ENCODE results near the gene LY6G5C. TPM values are rescaled to one million over a fixed set of nuclear protein-coding genes. Genes with fewer than 3 reads are reported as not detected.
A peak's percentile ranks its signal among the peaks of the same experiment; 100 is the strongest.

LY6G5C gene
- total and polyA plus RNA-seq, 2 of the 13 experiments (the other 11 are each of a cell fraction or from before 2014, with no cell fraction given) = 0.33 to 0.55 TPM

DNA sequence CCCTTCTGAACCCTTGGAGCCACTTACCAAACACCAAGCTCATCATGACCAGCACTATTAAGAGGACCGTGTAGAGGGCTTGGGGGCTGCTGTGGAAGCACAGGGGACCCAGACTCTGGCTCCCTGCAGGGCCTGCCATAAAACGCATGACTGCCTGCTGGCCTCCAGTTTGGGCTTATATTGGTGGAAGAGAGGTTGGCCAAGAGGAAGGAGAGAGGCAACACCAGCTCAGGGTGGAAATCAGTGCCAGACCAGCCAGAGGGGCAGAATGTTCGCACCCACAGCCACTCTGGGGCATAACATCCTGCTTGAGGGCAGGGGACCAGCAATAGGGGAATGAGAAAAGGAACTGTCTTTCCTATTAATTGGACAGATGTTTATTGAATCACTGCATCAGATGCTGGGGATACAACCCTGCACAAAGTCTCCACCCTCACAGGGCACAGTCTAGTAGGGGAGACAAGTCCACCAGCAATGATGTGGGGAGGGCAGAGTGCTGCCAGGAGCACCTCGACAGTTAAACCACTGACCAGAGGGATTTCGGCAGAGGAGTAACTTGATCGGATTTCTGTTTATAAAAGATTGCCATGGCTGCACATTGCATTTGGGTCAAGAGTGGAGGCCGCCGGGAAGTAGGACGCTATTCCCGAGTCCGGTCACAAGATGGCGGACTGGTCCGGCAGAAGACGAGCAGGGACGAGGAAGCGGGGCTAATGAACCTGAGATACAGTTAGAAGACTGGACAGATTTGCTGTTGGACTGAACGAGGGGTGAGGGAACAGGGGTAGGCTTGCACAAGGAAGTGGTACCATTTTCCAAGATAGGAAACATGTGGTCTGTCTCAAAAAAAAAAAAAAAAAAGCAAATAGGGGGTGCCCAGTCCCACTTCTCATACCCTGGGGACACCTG, at the start of gene LY6G5C (continued):
- peak; percentile 62; the same call in 1 of the 2 replicates for TF ChIP-seq GATAD2A (CRISPR knock-in tag; IDR thresholded peaks at IDR 0.05)
- TF ChIP-seq ZNF335 (CRISPR knock-in tag; IDR thresholded peaks at IDR 0.05) = peak; percentile 96
- TF ChIP-seq, protein P1, sequence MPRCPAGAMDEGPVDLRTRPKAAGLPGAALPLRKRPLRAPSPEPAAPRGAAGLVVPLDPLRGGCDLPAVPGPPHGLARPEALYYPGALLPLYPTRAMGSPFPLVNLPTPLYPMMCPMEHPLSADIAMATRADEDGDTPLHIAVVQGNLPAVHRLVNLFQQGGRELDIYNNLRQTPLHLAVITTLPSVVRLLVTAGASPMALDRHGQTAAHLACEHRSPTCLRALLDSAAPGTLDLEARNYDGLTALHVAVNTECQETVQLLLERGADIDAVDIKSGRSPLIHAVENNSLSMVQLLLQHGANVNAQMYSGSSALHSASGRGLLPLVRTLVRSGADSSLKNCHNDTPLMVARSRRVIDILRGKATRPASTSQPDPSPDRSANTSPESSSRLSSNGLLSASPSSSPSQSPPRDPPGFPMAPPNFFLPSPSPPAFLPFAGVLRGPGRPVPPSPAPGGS (CRISPR knock-in tag; IDR thresholded peaks at IDR 0.05) = peak; percentile 70; the same call in 1 of the 2 replicates
- TF ChIP-seq, protein P2, sequence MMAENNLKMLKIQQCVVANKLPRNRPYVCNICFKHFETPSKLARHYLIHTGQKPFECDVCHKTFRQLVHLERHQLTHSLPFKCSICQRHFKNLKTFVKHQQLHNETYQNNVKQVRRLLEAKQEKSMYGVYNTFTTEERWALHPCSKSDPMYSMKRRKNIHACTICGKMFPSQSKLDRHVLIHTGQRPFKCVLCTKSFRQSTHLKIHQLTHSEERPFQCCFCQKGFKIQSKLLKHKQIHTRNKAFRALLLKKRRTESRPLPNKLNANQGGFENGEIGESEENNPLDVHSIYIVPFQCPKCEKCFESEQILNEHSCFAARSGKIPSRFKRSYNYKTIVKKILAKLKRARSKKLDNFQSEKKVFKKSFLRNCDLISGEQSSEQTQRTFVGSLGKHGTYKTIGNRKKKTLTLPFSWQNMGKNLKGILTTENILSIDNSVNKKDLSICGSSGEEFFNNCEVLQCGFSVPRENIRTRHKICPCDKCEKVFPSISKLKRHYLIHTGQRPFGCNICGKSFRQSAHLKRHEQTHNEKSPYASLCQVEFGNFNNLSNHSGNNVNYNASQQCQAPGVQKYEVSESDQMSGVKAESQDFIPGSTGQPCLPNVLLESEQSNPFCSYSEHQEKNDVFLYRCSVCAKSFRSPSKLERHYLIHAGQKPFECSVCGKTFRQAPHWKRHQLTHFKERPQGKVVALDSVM (CRISPR knock-in tag; IDR thresholded peaks at IDR 0.05) = no peak
- TF ChIP-seq ZNF296 (CRISPR knock-in tag; conservative IDR thresholded peaks at IDR 0.05) = no peak
- TF ChIP-seq, protein P3, sequence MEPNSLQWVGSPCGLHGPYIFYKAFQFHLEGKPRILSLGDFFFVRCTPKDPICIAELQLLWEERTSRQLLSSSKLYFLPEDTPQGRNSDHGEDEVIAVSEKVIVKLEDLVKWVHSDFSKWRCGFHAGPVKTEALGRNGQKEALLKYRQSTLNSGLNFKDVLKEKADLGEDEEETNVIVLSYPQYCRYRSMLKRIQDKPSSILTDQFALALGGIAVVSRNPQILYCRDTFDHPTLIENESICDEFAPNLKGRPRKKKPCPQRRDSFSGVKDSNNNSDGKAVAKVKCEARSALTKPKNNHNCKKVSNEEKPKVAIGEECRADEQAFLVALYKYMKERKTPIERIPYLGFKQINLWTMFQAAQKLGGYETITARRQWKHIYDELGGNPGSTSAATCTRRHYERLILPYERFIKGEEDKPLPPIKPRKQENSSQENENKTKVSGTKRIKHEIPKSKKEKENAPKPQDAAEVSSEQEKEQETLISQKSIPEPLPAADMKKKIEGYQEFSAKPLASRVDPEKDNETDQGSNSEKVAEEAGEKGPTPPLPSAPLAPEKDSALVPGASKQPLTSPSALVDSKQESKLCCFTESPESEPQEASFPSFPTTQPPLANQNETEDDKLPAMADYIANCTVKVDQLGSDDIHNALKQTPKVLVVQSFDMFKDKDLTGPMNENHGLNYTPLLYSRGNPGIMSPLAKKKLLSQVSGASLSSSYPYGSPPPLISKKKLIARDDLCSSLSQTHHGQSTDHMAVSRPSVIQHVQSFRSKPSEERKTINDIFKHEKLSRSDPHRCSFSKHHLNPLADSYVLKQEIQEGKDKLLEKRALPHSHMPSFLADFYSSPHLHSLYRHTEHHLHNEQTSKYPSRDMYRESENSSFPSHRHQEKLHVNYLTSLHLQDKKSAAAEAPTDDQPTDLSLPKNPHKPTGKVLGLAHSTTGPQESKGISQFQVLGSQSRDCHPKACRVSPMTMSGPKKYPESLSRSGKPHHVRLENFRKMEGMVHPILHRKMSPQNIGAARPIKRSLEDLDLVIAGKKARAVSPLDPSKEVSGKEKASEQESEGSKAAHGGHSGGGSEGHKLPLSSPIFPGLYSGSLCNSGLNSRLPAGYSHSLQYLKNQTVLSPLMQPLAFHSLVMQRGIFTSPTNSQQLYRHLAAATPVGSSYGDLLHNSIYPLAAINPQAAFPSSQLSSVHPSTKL (CRISPR knock-in tag; IDR thresholded peaks at IDR 0.05) = peak; percentile 34; the same call in 1 of the 2 replicates
- TF ChIP-seq JUND (CRISPR knock-in tag; IDR thresholded peaks at IDR 0.05) = no peak
- no peak for TF ChIP-seq NONO (IDR thresholded peaks at IDR 0.05)
- no peak for TF ChIP-seq NONO (CRISPR knock-in tag; conservative IDR thresholded peaks at IDR 0.05)
- TF ChIP-seq, protein P4, sequence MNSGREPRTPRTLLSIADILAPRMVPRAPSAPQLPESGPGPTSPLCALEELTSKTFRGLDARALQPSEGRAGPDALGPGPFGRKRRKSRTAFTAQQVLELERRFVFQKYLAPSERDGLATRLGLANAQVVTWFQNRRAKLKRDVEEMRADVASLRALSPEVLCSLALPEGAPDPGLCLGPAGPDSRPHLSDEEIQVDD (CRISPR knock-in tag; IDR thresholded peaks at IDR 0.05; ENCODE audit: borderline replicate concordance) = no peak
- TF ChIP-seq CBX2 (IDR thresholded peaks at IDR 0.05; ENCODE audit: low read depth, low read length) = no peak
- no peak for TF ChIP-seq CBX2 (CRISPR knock-in tag; IDR thresholded peaks at IDR 0.05; ENCODE audit: low read depth)
- no peak for TF ChIP-seq SMARCE1 (IDR thresholded peaks at IDR 0.05; ENCODE audit: borderline replicate concordance)
- no peak for TF ChIP-seq ZFYVE20 (CRISPR knock-in tag; IDR thresholded peaks at IDR 0.05; ENCODE audit: borderline replicate concordance, low read depth)
- no peak for TF ChIP-seq ZFP36L2 (CRISPR knock-in tag; IDR thresholded peaks at IDR 0.05)
- no peak for TF ChIP-seq NR3C1 (CRISPR knock-in tag; IDR thresholded peaks at IDR 0.05)
- TF ChIP-seq, protein P5, sequence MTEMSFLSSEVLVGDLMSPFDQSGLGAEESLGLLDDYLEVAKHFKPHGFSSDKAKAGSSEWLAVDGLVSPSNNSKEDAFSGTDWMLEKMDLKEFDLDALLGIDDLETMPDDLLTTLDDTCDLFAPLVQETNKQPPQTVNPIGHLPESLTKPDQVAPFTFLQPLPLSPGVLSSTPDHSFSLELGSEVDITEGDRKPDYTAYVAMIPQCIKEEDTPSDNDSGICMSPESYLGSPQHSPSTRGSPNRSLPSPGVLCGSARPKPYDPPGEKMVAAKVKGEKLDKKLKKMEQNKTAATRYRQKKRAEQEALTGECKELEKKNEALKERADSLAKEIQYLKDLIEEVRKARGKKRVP (CRISPR knock-in tag; IDR thresholded peaks at IDR 0.05) = no peak
- TF ChIP-seq ZNF563 (CRISPR knock-in tag; IDR thresholded peaks at IDR 0.05) = no peak
